ENCODE results near the gene B3GNT3. TPM values are rescaled to one million over a fixed set of nuclear protein-coding genes. Genes with fewer than 3 reads are reported as not detected.

B3GNT3 gene
- total RNA-seq, 4 donors from 2014 or later, result 0.33 to 0.84 (median 0.62) TPM

- no peak for TF ChIP-seq POLR2A (IDR thresholded peaks at IDR 0.05; ENCODE audit: low read depth)
- TF ChIP-seq EP300 (IDR thresholded peaks at IDR 0.05), result no peak
- TF ChIP-seq POLR2AphosphoS5 (IDR thresholded peaks at IDR 0.05), result no peak
- no peak for TF ChIP-seq CTCF (IDR thresholded peaks at IDR 0.05)
- Histone ChIP-seq H3K36me3 (peaks cover 0 to 15% (median 0%) of the 10 kb centered on the region in 4 donors), H3K4me3 (peak overlapping the region in 3 of 4 donors; percentile 22 to 43 (median 30)), H3K9me3 (no peaks in the 10 kb centered on the region), H3K27me3 (peaks cover 0 to 95% (median 22%) of the 10 kb centered on the region in 4 donors), H3K4me1 (peaks cover 0 to 21% (median 20%) of the 10 kb centered on the region in 4 donors), H3K27ac (replicated peaks in 1 of 4) (no peak overlapping the region)
- intact Hi-C loops (cut with DNase I), result no loop called here
- DNase-seq (ENCODE audit: extremely low spot score), result no peak
- 19% methylated on average over 23 of the region's 29 CpGs for WGBS
These were observed 35.1 kb downstream of the B3GNT3 start for GRCh38 chr19:17829855-17830566.

- H3K27me3 ChIP-seq, result peaks cover 0 to 92% (median 22%) of the 10 kb centered on the region in 4 donors
- peak overlapping the region in 3 of 4 donors; percentile 30 to 48 (median 31) for H3K4me3 ChIP-seq
- H3K9me3 ChIP-seq, result no peaks in the 10 kb centered on the region
- H3K27ac ChIP-seq (replicated peaks in 1 of 4), result no peak overlapping the region
- intact Hi-C loops (cut with DNase I), result no loop called here
- 40% methylated on average over 49 of the region's 50 CpGs for WGBS
- peaks cover 0 to 15% (median 0%) of the 10 kb centered on the region in 4 donors for H3K36me3 ChIP-seq
- no peak for DNase-seq (ENCODE audit: extremely low spot score)
- no peak for TF ChIP-seq POLR2AphosphoS5 (IDR thresholded peaks at IDR 0.05)
- TF ChIP-seq CTCF (IDR thresholded peaks at IDR 0.05), result no peak
- TF ChIP-seq POLR2A (IDR thresholded peaks at IDR 0.05; ENCODE audit: low read depth), result no peak
- no peak for TF ChIP-seq EP300 (IDR thresholded peaks at IDR 0.05)
- peaks cover 0 to 21% (median 20%) of the 10 kb centered on the region in 4 donors for H3K4me1 ChIP-seq
These were observed 35.9 kb downstream of the B3GNT3 start for GRCh38 chr19:17830567-17831418.

- no peaks in the 10 kb centered on the region for H3K9me3 ChIP-seq
- peaks cover 0 to 15% (median 0%) of the 10 kb centered on the region in 4 donors for H3K36me3 ChIP-seq
- peaks cover 0 to 85% (median 22%) of the 10 kb centered on the region in 4 donors for H3K27me3 ChIP-seq
- peak overlapping the region in 3 of 4 donors; percentile 30 to 48 (median 31) for H3K4me3 ChIP-seq
- H3K4me1 ChIP-seq, result peaks cover 0 to 21% (median 20%) of the 10 kb centered on the region in 4 donors
- H3K27ac ChIP-seq (replicated peaks in 1 of 4), result no peak overlapping the region
- WGBS, result 36% methylated on average over 14 of the region's 25 CpGs
- TF ChIP-seq EP300 (IDR thresholded peaks at IDR 0.05), result no peak
- intact Hi-C loops (cut with DNase I), result no loop called here
- no peak for DNase-seq (ENCODE audit: extremely low spot score)
These were observed 36.5 kb downstream of the B3GNT3 start for GRCh38 chr19:17831419-17831888.

- H3K9me3 ChIP-seq, result no peaks in the 10 kb centered on the region
- H3K27me3 ChIP-seq, result peaks cover 0 to 76% (median 22%) of the 10 kb centered on the region in 4 donors
- 76% methylated on average over 4 of the region's 17 CpGs for WGBS
- peaks cover 0 to 15% (median 0%) of the 10 kb centered on the region in 4 donors for H3K36me3 ChIP-seq
- DNase-seq (ENCODE audit: extremely low spot score), result no peak
- H3K4me3 ChIP-seq, result no peak overlapping the region
- peaks cover 0 to 21% (median 20%) of the 10 kb centered on the region in 4 donors for H3K4me1 ChIP-seq
- intact Hi-C loops (cut with DNase I), result no loop called here
- TF ChIP-seq POLR2A (IDR thresholded peaks at IDR 0.05; ENCODE audit: low read depth) (no peak), CTCF (IDR thresholded peaks at IDR 0.05) (no peak), POLR2AphosphoS5 (IDR thresholded peaks at IDR 0.05) (no peak), EP300 (IDR thresholded peaks at IDR 0.05) (no peak)
- H3K27ac ChIP-seq (replicated peaks in 1 of 4), result no peak overlapping the region
These were observed 37.7 kb downstream of the B3GNT3 start for GRCh38 chr19:17832443-17833208.

Measured in esophagus muscularis mucosa (tissue), 4 donors.